Peyer's patch (tissue), 4 donors: ENCODE data around the gene RASSF4.

Experiments used
- POLR2A ChIP-seq, 2 donors: fragments of 450-650 bp; IDR thresholded peaks; one replicate each; pipeline ENCODE4 v1.5.1; 2017; ENCODE audit warnings: antibody characterized with exemption in 2 of 2, mild to moderate bottlenecking in 2 of 2, moderate library complexity in 2 of 2
- TF ChIP-seq, protein P1 (sequence below), 6 experiments: fragments of 450-650 bp in 4 of 6; fragments of 200-600 bp in 2 of 6; sonication (generic) in 1 of 6; IDR thresholded peaks; one replicate each; pipeline ENCODE4 v1.5.1; 2017 to 2019; ENCODE audit warnings: antibody characterized with exemption in 6 of 6, mild to moderate bottlenecking in 3 of 6, moderate library complexity in 1 of 6

DNA sequence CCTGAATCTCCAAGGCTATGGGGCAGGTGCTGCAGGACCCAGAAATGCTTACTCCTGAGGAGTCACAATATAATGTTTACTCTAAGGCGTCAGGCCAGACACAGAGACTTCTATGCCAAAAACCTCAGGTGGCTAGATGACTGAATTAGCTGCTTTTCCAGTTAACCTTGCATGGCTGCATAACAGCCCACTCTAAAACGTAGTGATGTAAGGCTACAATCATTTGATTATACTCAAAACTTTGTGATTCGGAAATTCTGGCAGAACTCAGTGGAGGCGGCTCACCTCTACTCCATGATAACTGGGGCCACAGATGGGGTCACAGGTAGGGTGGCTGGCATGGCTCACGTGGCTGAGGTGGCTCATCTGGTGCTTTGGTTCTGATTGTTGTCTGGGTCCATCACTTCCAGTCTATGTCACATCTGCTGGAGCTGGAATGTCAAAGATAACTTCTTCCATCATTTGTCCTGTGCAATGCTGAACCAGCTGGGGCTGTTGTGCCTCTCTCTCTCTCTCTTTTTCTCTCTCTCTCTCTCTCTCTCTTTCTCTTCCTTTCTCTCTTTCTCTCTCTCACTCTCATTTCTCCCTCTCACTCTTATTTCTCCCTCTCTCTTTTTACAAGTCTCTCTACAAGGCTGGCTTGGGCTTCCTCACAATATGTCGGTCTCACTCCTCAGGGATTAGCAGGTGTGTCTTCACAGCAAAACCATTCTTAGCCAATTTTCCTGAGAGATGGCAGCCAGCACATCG lies 36.6 kb upstream of the RASSF4 start:
- TF ChIP-seq, protein P1, sequence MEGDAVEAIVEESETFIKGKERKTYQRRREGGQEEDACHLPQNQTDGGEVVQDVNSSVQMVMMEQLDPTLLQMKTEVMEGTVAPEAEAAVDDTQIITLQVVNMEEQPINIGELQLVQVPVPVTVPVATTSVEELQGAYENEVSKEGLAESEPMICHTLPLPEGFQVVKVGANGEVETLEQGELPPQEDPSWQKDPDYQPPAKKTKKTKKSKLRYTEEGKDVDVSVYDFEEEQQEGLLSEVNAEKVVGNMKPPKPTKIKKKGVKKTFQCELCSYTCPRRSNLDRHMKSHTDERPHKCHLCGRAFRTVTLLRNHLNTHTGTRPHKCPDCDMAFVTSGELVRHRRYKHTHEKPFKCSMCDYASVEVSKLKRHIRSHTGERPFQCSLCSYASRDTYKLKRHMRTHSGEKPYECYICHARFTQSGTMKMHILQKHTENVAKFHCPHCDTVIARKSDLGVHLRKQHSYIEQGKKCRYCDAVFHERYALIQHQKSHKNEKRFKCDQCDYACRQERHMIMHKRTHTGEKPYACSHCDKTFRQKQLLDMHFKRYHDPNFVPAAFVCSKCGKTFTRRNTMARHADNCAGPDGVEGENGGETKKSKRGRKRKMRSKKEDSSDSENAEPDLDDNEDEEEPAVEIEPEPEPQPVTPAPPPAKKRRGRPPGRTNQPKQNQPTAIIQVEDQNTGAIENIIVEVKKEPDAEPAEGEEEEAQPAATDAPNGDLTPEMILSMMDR (IDR thresholded peaks at IDR 0.05), result no peak
- TF ChIP-seq POLR2A (IDR thresholded peaks at IDR 0.05), result no peak
